Natural killer cell (primary cell): ENCODE data around the gene DLGAP4. TPM values are rescaled to one million over a fixed set of nuclear protein-coding genes. Genes with fewer than 3 reads are reported as not detected.

Experiments used
- ATAC-seq, 3 donors: fragments of 150-1000 bp in 2 of 3; fragments of 200-7000 bp in 1 of 3; cut with Tn5 transposase; 1 replicate in 1 of 3; 2 replicates in 2 of 3; pipeline ENCODE4 v1.10.0; 2021; ENCODE audit warnings: mild to moderate bottlenecking in 2 of 3, moderate library complexity in 2 of 3
- DNase-seq, 2 donors: peaks; one replicate each; pipeline versions ENCODE4 v3.0.0 to v3.0.0-alpha.2; 2013 to 2021; ENCODE audit warnings: mixed read lengths in 1 of 2
- H3K27ac ChIP-seq: one replicate; pipeline ENCODE4 v1.5.1; 2013; ENCODE audit warnings: mild to moderate bottlenecking, low read length
- H3K27me3 ChIP-seq: one replicate; pipeline ENCODE4 v1.6.1; 2013; ENCODE audit warnings: low read length; ENCODE audit not compliant: control insufficient read depth, insufficient read depth
- H3K36me3 ChIP-seq: one replicate; pipeline ENCODE4 v1.6.1; 2013; ENCODE audit warnings: low read length; ENCODE audit not compliant: control insufficient read depth, insufficient read depth
- H3K4me1 ChIP-seq: one replicate; pipeline ENCODE4 v1.6.1; 2013; ENCODE audit warnings: low read length; ENCODE audit not compliant: control insufficient read depth, insufficient read depth
- H3K4me3 ChIP-seq: one replicate; pipeline ENCODE4 v1.5.1; 2013; ENCODE audit warnings: low read length
- H3K9me3 ChIP-seq: one replicate; pipeline ENCODE4 v1.6.1; 2013; ENCODE audit warnings: low read length; ENCODE audit not compliant: control insufficient read depth, insufficient read depth
- H3K27ac Mint-ChIP-seq, 2 donors: one replicate each; pipeline ENCODE4 v1.8.0; 2022; ENCODE audit warnings: mild to moderate bottlenecking in 2 of 2, mixed read lengths in 2 of 2, moderate library complexity in 1 of 2
- H3K27me3 Mint-ChIP-seq, 2 donors: one replicate each; pipeline ENCODE4 v1.8.0; 2022; ENCODE audit warnings: low read depth in 2 of 2, mixed read lengths in 2 of 2
- H3K36me3 Mint-ChIP-seq: one replicate; pipeline ENCODE4 v1.8.0; 2022; ENCODE audit warnings: mixed read lengths
- H3K4me1 Mint-ChIP-seq, 2 donors: one replicate each; pipeline ENCODE4 v1.8.0; 2022; ENCODE audit warnings: mixed read lengths in 2 of 2
- H3K4me3 Mint-ChIP-seq: one replicate; pipeline ENCODE4 v1.8.0; 2022; ENCODE audit warnings: mild to moderate bottlenecking, moderate library complexity, mixed read lengths
- H3K9me3 Mint-ChIP-seq, 2 donors: one replicate each; pipeline ENCODE4 v1.8.0; 2022; ENCODE audit warnings: mixed read lengths in 2 of 2
- WGBS: methylation state at CpG from one replicate; pipeline ENCODE4 v1.1.7; 2013; ENCODE audit warnings: missing lambda C conversion rate; ENCODE audit not compliant: insufficient coverage; 5-methylcytosine and 5-hydroxymethylcytosine counted together
- intact Hi-C: fragments of 100-400 bp; cut with micrococcal nuclease; formaldehyde crosslinking; loops from one replicate; pipeline ENCODE4 v1.14.2; 2022
- total RNA-seq, 4 donors: library from RNA; stranded (reverse); fragments of 120-200 nt in 1 of 4; gene quantifications; one replicate each; pipeline versions ENCODE4 v1.2.3 to v1.2.4, GENCODE V29; 2013 to 2022
- TF ChIP-seq, protein P1 (sequence below): fragments of 200-600 bp; IDR thresholded peaks from one replicate; pipeline ENCODE4 v1.8.0; 2022; ENCODE audit warnings: antibody characterized with exemption

The DLGAP4 gene
- total RNA-seq, 3 donors from 2014 or later (not counting 1 experiment from before 2014, with no cell fraction given) = 47.9 to 51.6 (median 51.2) TPM

DNA sequence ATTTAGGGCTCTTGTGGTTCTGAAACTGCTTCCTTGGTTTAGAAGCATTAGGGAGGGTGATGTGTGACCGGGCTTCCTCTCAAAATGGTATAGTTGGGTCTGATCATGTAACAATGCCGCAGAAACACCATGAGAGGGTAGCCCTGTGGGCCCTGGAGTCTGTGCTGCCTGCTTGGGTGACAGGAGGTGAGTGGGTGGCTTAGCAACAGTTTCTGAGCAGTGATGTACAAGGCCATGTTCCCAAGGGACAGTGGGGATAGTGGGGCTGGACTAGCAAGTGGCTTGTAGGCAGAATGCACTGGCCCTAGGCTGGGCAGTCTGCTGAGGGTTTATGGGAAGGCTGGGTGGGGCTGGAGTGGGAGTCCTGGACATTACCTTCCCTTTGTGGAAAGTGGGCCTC lies 128.2 kb downstream of the DLGAP4 start:
- ATAC-seq (no peak), DNase-seq (no peak)
- WGBS = 19% methylated on average over 2 of the region's 2 CpGs

GRCh38 chr20:36435124-36435523 lies 129.0 kb downstream of the DLGAP4 start:
- TF ChIP-seq, protein P1, sequence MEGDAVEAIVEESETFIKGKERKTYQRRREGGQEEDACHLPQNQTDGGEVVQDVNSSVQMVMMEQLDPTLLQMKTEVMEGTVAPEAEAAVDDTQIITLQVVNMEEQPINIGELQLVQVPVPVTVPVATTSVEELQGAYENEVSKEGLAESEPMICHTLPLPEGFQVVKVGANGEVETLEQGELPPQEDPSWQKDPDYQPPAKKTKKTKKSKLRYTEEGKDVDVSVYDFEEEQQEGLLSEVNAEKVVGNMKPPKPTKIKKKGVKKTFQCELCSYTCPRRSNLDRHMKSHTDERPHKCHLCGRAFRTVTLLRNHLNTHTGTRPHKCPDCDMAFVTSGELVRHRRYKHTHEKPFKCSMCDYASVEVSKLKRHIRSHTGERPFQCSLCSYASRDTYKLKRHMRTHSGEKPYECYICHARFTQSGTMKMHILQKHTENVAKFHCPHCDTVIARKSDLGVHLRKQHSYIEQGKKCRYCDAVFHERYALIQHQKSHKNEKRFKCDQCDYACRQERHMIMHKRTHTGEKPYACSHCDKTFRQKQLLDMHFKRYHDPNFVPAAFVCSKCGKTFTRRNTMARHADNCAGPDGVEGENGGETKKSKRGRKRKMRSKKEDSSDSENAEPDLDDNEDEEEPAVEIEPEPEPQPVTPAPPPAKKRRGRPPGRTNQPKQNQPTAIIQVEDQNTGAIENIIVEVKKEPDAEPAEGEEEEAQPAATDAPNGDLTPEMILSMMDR = no peak
- intact Hi-C loops = loop anchor here (5.0 kb wide), 1 partner anchor 438 kb away; no protein-coding TSS in a partner anchor
- H3K27me3 ChIP-seq = peaks cover 2% of the 10 kb centered on the region
- Mint-ChIP-seq H3K4me3 (no peak overlapping the region), H3K36me3 (no peaks in the 10 kb centered on the region), H3K9me3 (no peaks in the 10 kb centered on the region), H3K27me3 (no peaks in the 10 kb centered on the region), H3K4me1 (peaks cover 6 to 13% of the 10 kb centered on the region in 2 donors), H3K27ac (no peak overlapping the region)
- H3K4me1 ChIP-seq = peaks cover 13% of the 10 kb centered on the region
- no peak overlapping the region for H3K4me3 ChIP-seq
- DNase-seq = no peak
- ATAC-seq = no peak
- H3K27ac ChIP-seq = no peak overlapping the region
- H3K9me3 ChIP-seq = no peaks in the 10 kb centered on the region
- WGBS = 95% methylated on average over 7 of the region's 7 CpGs
- H3K36me3 ChIP-seq = no peaks in the 10 kb centered on the region

More for the DNA sequence above, 128.2 kb downstream of the DLGAP4 start:
- Histone ChIP-seq H3K27me3 (peaks cover 2% of the 10 kb centered on the region), H3K9me3 (no peaks in the 10 kb centered on the region), H3K27ac (no peak overlapping the region), H3K4me1 (peaks cover 13% of the 10 kb centered on the region), H3K36me3 (no peaks in the 10 kb centered on the region), H3K4me3 (no peak overlapping the region)
- peak overlapping the region in 1 of 2 donors; percentile 25 for H3K27ac Mint-ChIP-seq
- H3K9me3 Mint-ChIP-seq = no peaks in the 10 kb centered on the region
- peak overlapping the region; percentile 31 for H3K4me3 Mint-ChIP-seq
- intact Hi-C loops = no loop called here
- TF ChIP-seq, protein P1 = no peak
- H3K27me3 Mint-ChIP-seq = no peaks in the 10 kb centered on the region
- peaks cover 6 to 13% of the 10 kb centered on the region in 2 donors for H3K4me1 Mint-ChIP-seq
- H3K36me3 Mint-ChIP-seq = no peaks in the 10 kb centered on the region

DNA sequence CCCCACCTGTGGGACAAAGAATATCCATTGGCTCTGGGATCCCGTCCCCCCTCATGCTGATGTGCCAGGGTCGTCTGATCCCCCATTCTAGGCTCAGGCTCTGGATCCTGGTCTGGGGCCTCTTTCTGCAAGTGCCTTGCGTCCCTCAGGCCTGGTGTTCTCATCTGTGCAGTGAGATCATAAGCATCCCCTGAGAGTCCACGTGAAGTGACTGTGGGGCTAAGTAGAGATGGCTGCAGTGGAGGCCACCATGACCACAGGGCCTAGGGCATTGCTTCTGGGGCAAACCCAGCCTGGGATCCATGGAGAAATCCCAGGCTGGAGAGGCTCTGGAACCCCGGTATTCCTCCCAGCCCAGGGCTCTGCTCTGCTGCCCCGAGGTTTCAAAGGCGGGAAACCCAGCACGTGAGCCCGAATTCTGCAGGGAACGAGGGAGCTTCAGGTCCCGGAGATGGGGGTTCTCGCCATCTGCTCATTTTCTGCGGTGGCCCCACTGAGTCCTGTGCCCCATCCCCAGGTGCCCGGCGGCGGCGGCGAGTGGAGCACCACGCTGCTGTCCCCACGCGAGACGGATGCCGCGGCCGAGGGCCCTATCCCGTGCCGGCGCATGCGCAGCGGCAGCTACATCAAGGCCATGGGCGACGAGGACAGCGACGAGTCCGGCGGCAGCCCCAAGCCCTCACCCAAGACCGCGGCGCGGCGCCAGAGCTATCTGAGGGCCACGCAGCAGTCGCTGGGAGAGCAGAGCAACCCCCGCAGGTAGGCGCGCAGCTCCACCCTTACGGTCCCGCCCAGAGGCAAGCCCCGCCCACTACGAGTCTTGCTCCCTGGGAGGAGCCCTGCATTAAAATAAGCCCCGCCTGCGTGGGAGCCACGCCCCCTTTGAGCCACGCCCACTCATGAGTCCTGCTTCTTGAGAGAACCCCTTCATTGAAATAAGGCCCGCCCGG lies 129.7 kb downstream of the DLGAP4 start:
- Histone ChIP-seq H3K4me1 (peaks cover 13% of the 10 kb centered on the region), H3K36me3 (no peaks in the 10 kb centered on the region), H3K4me3 (peak overlapping the region; percentile 45), H3K27ac (no peak overlapping the region), H3K9me3 (no peaks in the 10 kb centered on the region), H3K27me3 (peaks cover 2% of the 10 kb centered on the region)
- H3K36me3 Mint-ChIP-seq = no peaks in the 10 kb centered on the region
- ATAC-seq (peak; percentile 91 to 98 (median 96)), DNase-seq (peak; percentile 83 to 89)
- H3K4me1 Mint-ChIP-seq = peaks cover 6 to 13% of the 10 kb centered on the region in 2 donors
- H3K27me3 Mint-ChIP-seq = no peaks in the 10 kb centered on the region
- H3K27ac Mint-ChIP-seq = no peak overlapping the region
- peak overlapping the region; percentile 60 for H3K4me3 Mint-ChIP-seq
- TF ChIP-seq, protein P1 = no peak
- intact Hi-C loops = loop anchor here (5.0 kb wide), 1 partner anchor 439 kb away; no protein-coding TSS in a partner anchor
- H3K9me3 Mint-ChIP-seq = no peaks in the 10 kb centered on the region
- WGBS = 36% methylated on average over 56 of the region's 56 CpGs
